Karpas-422 (cell line): Measurements from ENCODE around the gene ZNF592. TPM values are rescaled to one million over a fixed set of nuclear protein-coding genes. Genes with fewer than 3 reads are reported as not detected.
A peak's percentile ranks its signal among the peaks of the same experiment; 100 is the strongest.

Experiments used
- DNase-seq: peaks from one replicate; pipeline ENCODE4 v3.0.0-alpha.2; 2015
- H2AFZ ChIP-seq: fragments of 200-600 bp; sonication (generic); 2 replicates; pipeline ENCODE4 v1.6.1; 2014; ENCODE audit warnings: antibody characterized with exemption, low read length, mixed read lengths
- H3K27ac ChIP-seq: fragments of 200-600 bp; sonication (generic); 2 replicates; pipeline ENCODE4 v1.5.1; 2014; ENCODE audit warnings: mild to moderate bottlenecking, low read length, moderate library complexity
- H3K27me3 ChIP-seq: fragments of 200-600 bp; sonication (generic); 2 replicates; pipeline ENCODE4 v1.6.1; 2014; ENCODE audit warnings: low read length, mixed read lengths
- H3K36me3 ChIP-seq: fragments of 200-600 bp; sonication (generic); 2 replicates; pipeline ENCODE4 v1.6.1; 2014; ENCODE audit warnings: low read length, mixed read lengths; ENCODE audit not compliant: insufficient read depth
- H3K4me1 ChIP-seq: fragments of 200-600 bp; sonication (generic); 2 replicates; pipeline ENCODE4 v1.6.1; 2014; ENCODE audit warnings: mild to moderate bottlenecking, low read length, mixed read lengths
- H3K4me2 ChIP-seq: fragments of 200-600 bp; sonication (generic); 2 replicates; pipeline ENCODE4 v1.6.1; 2014; ENCODE audit warnings: low read length, low read depth, mild to moderate bottlenecking; ENCODE audit not compliant: poor library complexity, severe bottlenecking
- H3K4me3 ChIP-seq: fragments of 200-600 bp; sonication (generic); 2 replicates; pipeline ENCODE4 v1.5.1; 2014; ENCODE audit warnings: mild to moderate bottlenecking, antibody characterized with exemption, low read length, mixed read lengths
- H3K79me2 ChIP-seq: fragments of 200-600 bp; sonication (generic); 2 replicates; pipeline ENCODE4 v1.6.1; 2014; ENCODE audit warnings: mild to moderate bottlenecking, low read length, mixed read lengths
- H3K9ac ChIP-seq: fragments of 200-600 bp; sonication (generic); 2 replicates; pipeline ENCODE4 v1.6.0; 2014; ENCODE audit warnings: low read length
- H3K9me2 ChIP-seq: fragments of 200-600 bp; sonication (generic), shearing (Covaris generic); replicated peaks from 2 replicates; pipeline ENCODE4 v1.6.0; 2014; ENCODE audit warnings: mild to moderate bottlenecking, low read length, moderate library complexity; ENCODE audit not compliant: insufficient read depth
- H3K9me3 ChIP-seq: fragments of 300-700, 200-600 bp; sonication (generic); 2 replicates; pipeline ENCODE4 v1.6.1; 2014; ENCODE audit warnings: low read length, mixed read lengths
- H4K20me1 ChIP-seq: fragments of 200-600 bp; sonication (generic); 2 replicates; pipeline ENCODE4 v1.6.1; 2014; ENCODE audit warnings: mild to moderate bottlenecking, antibody characterized with exemption, low read length, low read depth; ENCODE audit not compliant: insufficient read depth
- total RNA-seq: library from RNA; depleted of rRNA; stranded (reverse); fragments of >200 nt; shearing (Covaris generic); gene quantifications from 2 replicates; pipeline ENCODE4 v1.2.3, GENCODE V29; 2014; ENCODE audit warnings: low replicate concordance

Gene ZNF592
- total RNA-seq, 1 experiment from 2014 or later, result 15.5 TPM

GRCh38 chr15:84817466-84818081, 69.2 kb downstream of the ZNF592 start:
- H2AFZ ChIP-seq, result no peak overlapping the region
- H4K20me1 ChIP-seq, result no peaks in the 10 kb centered on the region
- no peaks in the 10 kb centered on the region for H3K27me3 ChIP-seq
- no peaks in the 10 kb centered on the region for H3K9me3 ChIP-seq
- H3K79me2 ChIP-seq, result no peaks in the 10 kb centered on the region
- no peaks in the 10 kb centered on the region for H3K4me1 ChIP-seq
- DNase-seq, result no peak
- no peak overlapping the region for H3K9ac ChIP-seq
- no peaks in the 10 kb centered on the region for H3K36me3 ChIP-seq
- H3K27ac ChIP-seq, result no peak overlapping the region
- H3K9me2 ChIP-seq, result no peaks in the 10 kb centered on the region
- no peak overlapping the region for H3K4me2 ChIP-seq
- no peak overlapping the region for H3K4me3 ChIP-seq

GRCh38 chr15:84818261-84819131, 70.1 kb downstream of the ZNF592 start:
- no peaks in the 10 kb centered on the region for H3K79me2 ChIP-seq
- no peaks in the 10 kb centered on the region for H3K9me2 ChIP-seq
- H3K9me3 ChIP-seq, result no peaks in the 10 kb centered on the region
- no peaks in the 10 kb centered on the region for H3K27me3 ChIP-seq
- H4K20me1 ChIP-seq, result no peaks in the 10 kb centered on the region
- H3K4me1 ChIP-seq, result no peaks in the 10 kb centered on the region
- no peak overlapping the region for H3K4me2 ChIP-seq
- no peak overlapping the region for H3K4me3 ChIP-seq
- H2AFZ ChIP-seq, result no peak overlapping the region
- H3K36me3 ChIP-seq, result no peaks in the 10 kb centered on the region
- H3K9ac ChIP-seq, result no peak overlapping the region
- no peak overlapping the region for H3K27ac ChIP-seq
- DNase-seq, result no peak

- Histone ChIP-seq H3K27ac (no peak overlapping the region), H3K4me2 (no peak overlapping the region), H3K9me3 (no peaks in the 10 kb centered on the region), H4K20me1 (no peaks in the 10 kb centered on the region), H3K27me3 (no peaks in the 10 kb centered on the region), H3K9ac (no peak overlapping the region), H3K36me3 (no peaks in the 10 kb centered on the region), H3K4me1 (no peaks in the 10 kb centered on the region), H3K79me2 (no peaks in the 10 kb centered on the region), H2AFZ (no peak overlapping the region), H3K9me2 (no peaks in the 10 kb centered on the region), H3K4me3 (no peak overlapping the region)
- no peak for DNase-seq
Observed at GRCh38 chr15:84819291-84819768, 70.9 kb downstream of the ZNF592 start.

GRCh38 chr15:84819791-84820190, 71.4 kb downstream of the ZNF592 start:
- no peaks in the 10 kb centered on the region for H3K9me3 ChIP-seq
- no peaks in the 10 kb centered on the region for H3K36me3 ChIP-seq
- no peaks in the 10 kb centered on the region for H3K27me3 ChIP-seq
- H3K4me2 ChIP-seq, result no peak overlapping the region
- no peak for DNase-seq
- H3K4me3 ChIP-seq, result no peak overlapping the region
- H3K4me1 ChIP-seq, result no peaks in the 10 kb centered on the region
- H3K9me2 ChIP-seq, result no peaks in the 10 kb centered on the region
- H3K27ac ChIP-seq, result no peak overlapping the region
- no peak overlapping the region for H2AFZ ChIP-seq
- H4K20me1 ChIP-seq, result no peaks in the 10 kb centered on the region
- no peak overlapping the region for H3K9ac ChIP-seq
- H3K79me2 ChIP-seq, result no peaks in the 10 kb centered on the region

GRCh38 chr15:84821501-84822021, 73.2 kb downstream of the ZNF592 start:
- Histone ChIP-seq H4K20me1 (no peaks in the 10 kb centered on the region), H3K4me3 (no peak overlapping the region), H3K9me3 (no peaks in the 10 kb centered on the region), H3K27ac (no peak overlapping the region), H3K36me3 (no peaks in the 10 kb centered on the region), H3K9me2 (no peaks in the 10 kb centered on the region), H3K79me2 (no peaks in the 10 kb centered on the region), H3K4me1 (no peaks in the 10 kb centered on the region), H3K27me3 (no peaks in the 10 kb centered on the region), H2AFZ (no peak overlapping the region), H3K4me2 (no peak overlapping the region), H3K9ac (no peak overlapping the region)
- DNase-seq, result peak; percentile 58

GRCh38 chr15:84822653-84823281, 74.4 kb downstream of the ZNF592 start:
- Histone ChIP-seq H3K4me2 (no peak overlapping the region), H3K27ac (no peak overlapping the region), H3K9me3 (no peaks in the 10 kb centered on the region), H3K9ac (no peak overlapping the region), H3K27me3 (no peaks in the 10 kb centered on the region), H2AFZ (no peak overlapping the region), H3K9me2 (no peaks in the 10 kb centered on the region), H3K36me3 (no peaks in the 10 kb centered on the region), H3K79me2 (no peaks in the 10 kb centered on the region), H3K4me3 (no peak overlapping the region), H4K20me1 (no peaks in the 10 kb centered on the region), H3K4me1 (no peaks in the 10 kb centered on the region)
- DNase-seq, result no peak

- Histone ChIP-seq H3K4me1 (no peaks in the 10 kb centered on the region), H3K27ac (no peak overlapping the region), H3K4me3 (no peak overlapping the region), H3K4me2 (no peak overlapping the region), H3K79me2 (no peaks in the 10 kb centered on the region), H3K36me3 (no peaks in the 10 kb centered on the region), H2AFZ (no peak overlapping the region), H3K9ac (no peak overlapping the region), H3K27me3 (no peaks in the 10 kb centered on the region), H4K20me1 (no peaks in the 10 kb centered on the region), H3K9me3 (no peaks in the 10 kb centered on the region), H3K9me2 (no peaks in the 10 kb centered on the region)
- DNase-seq, result no peak
Observed at GRCh38 chr15:84823282-84823878, 75.0 kb downstream of the ZNF592 start.
